ENCODE results near the gene TMEM200B.
"Not testable (repeated sequence)": the region's sequence is repeated elsewhere in the genome, so short reads cannot be mapped to it uniquely, and the experiment has no call there.

Gene TMEM200B

GRCh38 chr1:29083317-29084195 is 40.1 kb downstream of the TMEM200B start:
- peak overlapping the region in 1 of 2 donors; percentile 38 for H3K27ac Mint-ChIP-seq
- H3K4me3 Mint-ChIP-seq = no peak overlapping the region
- H3K27me3 Mint-ChIP-seq = no peaks in the 10 kb centered on the region

GRCh38 chr1:29082519-29082918 is 41.2 kb downstream of the TMEM200B start:
- Mint-ChIP-seq H3K4me3 (no peak overlapping the region), H3K27me3 (no peaks in the 10 kb centered on the region), H3K4me1 (ENCODE audit: low read depth in 2 of 2) (no peaks in the 10 kb centered on the region), H3K9me3 (no peaks in the 10 kb centered on the region), H3K27ac (no peak overlapping the region), H3K36me3 (ENCODE audit: insufficient read depth) (peaks cover 67% of the 10 kb centered on the region)
- no peak for DNase-seq
- no peak for ATAC-seq (replicated peaks)

More at GRCh38 chr1:29083317-29084195, 40.1 kb downstream of the TMEM200B start:
- H3K9me3 Mint-ChIP-seq = no peaks in the 10 kb centered on the region
- H3K4me1 Mint-ChIP-seq (ENCODE audit: low read depth in 2 of 2) = no peaks in the 10 kb centered on the region
- no peak for DNase-seq
- ATAC-seq (replicated peaks) = no peak
- peaks cover 67% of the 10 kb centered on the region for H3K36me3 Mint-ChIP-seq (ENCODE audit: insufficient read depth)

GRCh38 chr1:29081201-29081600 is 42.5 kb downstream of the TMEM200B start:
- ATAC-seq (replicated peaks) (no peak), DNase-seq (no peak)
- no peaks in the 10 kb centered on the region for H3K9me3 Mint-ChIP-seq
- H3K36me3 Mint-ChIP-seq (ENCODE audit: insufficient read depth) = peaks cover 63% of the 10 kb centered on the region
- no peak overlapping the region for H3K4me3 Mint-ChIP-seq
- no peak overlapping the region for H3K27ac Mint-ChIP-seq
- no peaks in the 10 kb centered on the region for H3K4me1 Mint-ChIP-seq (ENCODE audit: low read depth in 2 of 2)
- no peaks in the 10 kb centered on the region for H3K27me3 Mint-ChIP-seq

- H3K9me3 Mint-ChIP-seq; H3K27me3 Mint-ChIP-seq; H3K4me1 Mint-ChIP-seq (ENCODE audit: low read depth in 2 of 2); DNase-seq; H3K4me3 Mint-ChIP-seq; ATAC-seq (replicated peaks): not testable (repeated sequence)
- peaks cover 60% of the 10 kb centered on the region for H3K36me3 Mint-ChIP-seq (ENCODE audit: insufficient read depth)
- H3K27ac Mint-ChIP-seq = peak overlapping the region in 1 of 2 donors; percentile 58
These were observed 43.6 kb downstream of the TMEM200B start for GRCh38 chr1:29079916-29080629.

GRCh38 chr1:29077155-29077554 is 46.5 kb downstream of the TMEM200B start:
- peaks cover 76% of the 10 kb centered on the region for H3K36me3 Mint-ChIP-seq (ENCODE audit: insufficient read depth)
- H3K27ac Mint-ChIP-seq = peak overlapping the region in 1 of 2 donors; percentile 26
- no peaks in the 10 kb centered on the region for H3K9me3 Mint-ChIP-seq
- no peak overlapping the region for H3K4me3 Mint-ChIP-seq
- H3K27me3 Mint-ChIP-seq = no peaks in the 10 kb centered on the region
- ATAC-seq (replicated peaks) = no peak
- DNase-seq = no peak
- no peaks in the 10 kb centered on the region for H3K4me1 Mint-ChIP-seq (ENCODE audit: low read depth in 2 of 2)
